GM23338 (cell line): ENCODE results near the gene PRSS27. TPM values are rescaled to one million over a fixed set of nuclear protein-coding genes. Genes with fewer than 3 reads are reported as not detected.

ENCODE experiments used
- ATAC-seq: fragments of 200-7000 bp; cut with Tn5 transposase; 3 replicates; pipeline ENCODE4 v1.9.1; 2020
- DNase-seq: peaks from one replicate; pipeline ENCODE4 v3.0.0-alpha.2; 2015; ENCODE audit warnings: low spot score
- H2AFZ ChIP-seq: fragments of 200-600 bp; sonication (generic); 2 replicates; pipeline ENCODE4 v1.8.0; 2016; ENCODE audit warnings: antibody characterized with exemption, mild to moderate bottlenecking, moderate library complexity
- H3F3A ChIP-seq: fragments of 200-600 bp; sonication (generic); replicated peaks from 2 replicates; pipeline ENCODE4 v1.8.0; 2017; ENCODE audit warnings: antibody characterized with exemption, mixed run types, low read depth
- H3K27ac ChIP-seq: fragments of 200-600 bp; sonication (generic); 2 replicates; pipeline ENCODE4 v1.6.1; 2016; ENCODE audit warnings: low read depth
- H3K27me3 ChIP-seq: fragments of 200-600 bp; sonication (generic); 2 replicates; pipeline ENCODE4 v1.8.0; 2016; ENCODE audit warnings: mild to moderate bottlenecking, mixed run types, moderate library complexity; ENCODE audit not compliant: insufficient read depth
- H3K36me3 ChIP-seq: fragments of 200-600 bp; sonication (generic); 2 replicates; pipeline ENCODE4 v1.8.0; 2016; ENCODE audit warnings: mild to moderate bottlenecking; ENCODE audit not compliant: insufficient read depth
- H3K4me1 ChIP-seq: fragments of 200-600 bp; sonication (generic); 2 replicates; pipeline ENCODE4 v1.8.0; 2016; ENCODE audit warnings: mild to moderate bottlenecking, moderate library complexity; ENCODE audit not compliant: insufficient read depth
- H3K4me2 ChIP-seq: fragments of 200-600 bp; sonication (generic); 2 replicates; pipeline ENCODE4 v1.7.1; 2017; ENCODE audit warnings: mixed run types
- H3K4me3 ChIP-seq: fragments of 200-600 bp; sonication (generic); 2 replicates; pipeline ENCODE4 v1.6.1; 2016; ENCODE audit warnings: mixed run types
- H3K79me2 ChIP-seq: fragments of 200-600 bp; sonication (generic); replicated peaks from 2 replicates; pipeline ENCODE4 v1.8.0; 2017; ENCODE audit warnings: mild to moderate bottlenecking; ENCODE audit not compliant: insufficient read depth
- H3K9me2 ChIP-seq: fragments of 200-600 bp; sonication (generic); 2 replicates; pipeline ENCODE4 v1.8.0; 2017; ENCODE audit not compliant: insufficient read depth
- H4K20me1 ChIP-seq: fragments of 200-600 bp; sonication (generic); replicated peaks from 2 replicates; pipeline ENCODE4 v1.8.0; 2017; ENCODE audit warnings: mild to moderate bottlenecking; ENCODE audit not compliant: insufficient read depth
- H3K27ac Mint-ChIP-seq: 2 replicates; pipeline ENCODE4 v1.8.0; 2020; ENCODE audit warnings: inconsistent platforms, mild to moderate bottlenecking, moderate library complexity, mixed read lengths
- H3K27me3 Mint-ChIP-seq: 3 replicates; pipeline ENCODE4 v1.8.0; 2022; ENCODE audit warnings: low read depth, mild to moderate bottlenecking, moderate library complexity, mixed read lengths, inconsistent platforms; ENCODE audit not compliant: insufficient read depth, poor library complexity
- H3K36me3 Mint-ChIP-seq: 3 replicates; pipeline ENCODE4 v1.8.0; 2021; ENCODE audit warnings: low read depth, mild to moderate bottlenecking, inconsistent platforms, moderate library complexity, mixed read lengths
- H3K4me1 Mint-ChIP-seq: 3 replicates; pipeline ENCODE4 v1.8.0; 2020; ENCODE audit warnings: mild to moderate bottlenecking, inconsistent platforms, mixed read lengths
- H3K4me3 Mint-ChIP-seq: 3 replicates; pipeline ENCODE4 v1.8.0; 2021; ENCODE audit warnings: moderate library complexity, mild to moderate bottlenecking, inconsistent platforms, mixed read lengths
- H3K9me3 Mint-ChIP-seq: 3 replicates; pipeline ENCODE4 v1.8.0; 2020; ENCODE audit warnings: moderate library complexity, mild to moderate bottlenecking, inconsistent platforms, mixed read lengths
- CREB1 ChIP-seq: fragments of 250-450 bp; sonication (Bioruptor Pico); IDR thresholded peaks from 2 replicates; pipeline ENCODE4 v1.5.0; 2020; ENCODE audit warnings: low read depth, mild to moderate bottlenecking, moderate library complexity
- CTCF ChIP-seq, 2 experiments: fragments of 200-600 bp in 1 of 2; sonication (generic) in 1 of 2; conservative IDR thresholded peaks; 2 replicates each; pipeline versions ENCODE4 v1.5.1 to v1.6.1; 2016 to 2017; ENCODE audit warnings: antibody characterized with exemption in 2 of 2, low read depth in 2 of 2, mild to moderate bottlenecking in 2 of 2, moderate library complexity in 1 of 2
- ETS1 ChIP-seq: IDR thresholded peaks from 2 replicates; pipeline ENCODE4 v1.6.1; 2016; ENCODE audit warnings: antibody characterized with exemption
- EZH2 ChIP-seq: fragments of 200-600 bp; sonication (generic); IDR thresholded peaks from one replicate; pipeline ENCODE4 v1.8.0; 2017; ENCODE audit warnings: antibody characterized with exemption, mild to moderate bottlenecking, low read depth; ENCODE audit not compliant: unreplicated experiment
- EZH2phosphoT487 ChIP-seq: fragments of 200-600 bp; sonication (generic); IDR thresholded peaks from one replicate; pipeline ENCODE4 v1.8.1; 2018; ENCODE audit warnings: antibody characterized with exemption; ENCODE audit not compliant: unreplicated experiment
- NANOG ChIP-seq: IDR thresholded peaks from 2 replicates; pipeline ENCODE4 v1.6.1; 2016; ENCODE audit warnings: antibody characterized with exemption, borderline replicate concordance
- POLR2AphosphoS5 ChIP-seq: IDR thresholded peaks from 2 replicates; pipeline ENCODE4 v1.6.1; 2016; ENCODE audit warnings: antibody characterized with exemption, low read depth
- REST ChIP-seq: IDR thresholded peaks from one replicate; pipeline ENCODE4 v1.6.1; 2018; ENCODE audit warnings: antibody characterized with exemption; ENCODE audit not compliant: unreplicated experiment
- STAT1 ChIP-seq: IDR thresholded peaks from one replicate; pipeline ENCODE4 v1.6.1; 2016; ENCODE audit warnings: antibody characterized with exemption; ENCODE audit not compliant: unreplicated experiment
- ZNF114 ChIP-seq: fragments of 250-450 bp; sonication (Bioruptor Pico); IDR thresholded peaks from 2 replicates; pipeline ENCODE4 v1.5.0; 2020; ENCODE audit warnings: mild to moderate bottlenecking, moderate library complexity
- ZNF331 ChIP-seq: fragments of 250-450 bp; sonication (Bioruptor Pico); IDR thresholded peaks from 2 replicates; pipeline ENCODE4 v1.5.0; 2020; ENCODE audit warnings: low read depth, mild to moderate bottlenecking, moderate library complexity
- polyA plus RNA-seq: library from polyadenylated mRNA; unstranded; fragments of >200 nt; fragmentation: Nextera tagmentation; extraction: Ambion mirVana; gene quantifications from 2 replicates; pipeline ENCODE4 v1.2.1, GENCODE V29; 2016
- total RNA-seq: library from RNA; depleted of rRNA; stranded (reverse); fragments of >200 nt; shearing (Covaris generic); gene quantifications from 2 replicates; pipeline ENCODE4 v1.2.3, GENCODE V29; 2014

The PRSS27 gene
- total and polyA plus RNA-seq, 2 experiments from 2014 or later, result 0.73 to 1.6 TPM

GRCh38 chr16:2737238-2737605 is 17.2 kb upstream of the PRSS27 start:
- Histone ChIP-seq H3K27ac (no peak overlapping the region), H3K4me1 (no peaks in the 10 kb centered on the region), H3K27me3 (no peaks in the 10 kb centered on the region), H3K79me2 (no peaks in the 10 kb centered on the region), H3K4me2 (no peak overlapping the region), H3F3A (no peaks in the 10 kb centered on the region), H4K20me1 (no peaks in the 10 kb centered on the region), H3K4me3 (no peak overlapping the region), H2AFZ (no peak overlapping the region), H3K9me2 (no peaks in the 10 kb centered on the region), H3K36me3 (no peaks in the 10 kb centered on the region)
- ATAC-seq, result peak; percentile 46; the same call in 2 of the 3 replicates
- Mint-ChIP-seq H3K36me3 (no peaks in the 10 kb centered on the region; the same call in 2 of the 3 replicates), H3K4me1 (peaks cover 3% of the 10 kb centered on the region; the same call in 1 of the 3 replicates), H3K27ac (no peak overlapping the region), H3K27me3 (peaks cover 8% of the 10 kb centered on the region), H3K9me3 (no peaks in the 10 kb centered on the region), H3K4me3 (no peak overlapping the region)
- TF ChIP-seq CTCF (conservative IDR thresholded peaks at IDR 0.05; ENCODE audit: low read depth in 2 of 2) (peak in 1 of 2 experiments; percentile 8; a peak in 1 of 4 replicates), POLR2AphosphoS5 (no peak)
- DNase-seq, result no peak

GRCh38 chr16:2736476-2737237 is 16.6 kb upstream of the PRSS27 start:
- peaks cover 3% of the 10 kb centered on the region; the same call in 1 of the 3 replicates for H3K4me1 Mint-ChIP-seq
- Histone ChIP-seq H2AFZ (no peak overlapping the region), H3K27me3 (no peaks in the 10 kb centered on the region), H3K27ac (no peak overlapping the region), H3K4me1 (no peaks in the 10 kb centered on the region), H3K79me2 (no peaks in the 10 kb centered on the region), H4K20me1 (no peaks in the 10 kb centered on the region), H3K4me2 (no peak overlapping the region), H3K36me3 (no peaks in the 10 kb centered on the region), H3F3A (no peaks in the 10 kb centered on the region), H3K9me2 (no peaks in the 10 kb centered on the region), H3K4me3 (no peak overlapping the region)
- no peak overlapping the region for H3K27ac Mint-ChIP-seq
- no peaks in the 10 kb centered on the region; the same call in 2 of the 3 replicates for H3K36me3 Mint-ChIP-seq
- no peaks in the 10 kb centered on the region for H3K9me3 Mint-ChIP-seq
- peaks cover 8% of the 10 kb centered on the region for H3K27me3 Mint-ChIP-seq
- DNase-seq, result no peak
- no peak for ATAC-seq
- H3K4me3 Mint-ChIP-seq, result no peak overlapping the region
- TF ChIP-seq EZH2 (no peak), ZNF331 (CRISPR knock-in tag) (no peak), POLR2AphosphoS5 (no peak), NANOG (no peak), REST (no peak), ZNF114 (no peak), CTCF (conservative IDR thresholded peaks at IDR 0.05; ENCODE audit: low read depth in 2 of 2) (no peak), CREB1 (no peak), ETS1 (no peak), STAT1 (no peak), EZH2phosphoT487 (no peak)
